Smooth muscle cell (in vitro differentiated cells): ENCODE results near the gene RNF175. TPM values are rescaled to one million over a fixed set of nuclear protein-coding genes. Genes with fewer than 3 reads are reported as not detected.

ENCODE experiments used
- DNase-seq: peaks from one replicate; lab custom pipeline; 2025; ENCODE audit not compliant: unreplicated experiment; lab: John Stamatoyannopoulos, UW
- H2AFZ ChIP-seq: fragments of 200-600 bp; sonication (generic); 2 replicates; pipeline ENCODE4 v1.6.0; 2016; ENCODE audit warnings: antibody characterized with exemption, low read depth, mild to moderate bottlenecking
- H3F3A ChIP-seq: fragments of 200-600 bp; sonication (generic); 2 replicates; pipeline ENCODE4 v1.6.0; 2017; ENCODE audit warnings: antibody characterized with exemption, low read depth
- H3K27ac ChIP-seq: fragments of 200-600 bp; sonication (generic); 2 replicates; pipeline ENCODE4 v1.5.1; 2016; ENCODE audit warnings: low read depth, mild to moderate bottlenecking
- H3K27me3 ChIP-seq: fragments of 200-600 bp; sonication (generic); 2 replicates; pipeline ENCODE4 v1.6.1; 2016; ENCODE audit warnings: low read depth, mild to moderate bottlenecking
- H3K36me3 ChIP-seq: fragments of 200-600 bp; sonication (generic); 2 replicates; pipeline ENCODE4 v1.5.1; 2016; ENCODE audit warnings: low read depth
- H3K4me1 ChIP-seq: fragments of 200-600 bp; sonication (generic); 2 replicates; pipeline ENCODE4 v1.5.1; 2016; ENCODE audit warnings: low read depth
- H3K4me2 ChIP-seq: fragments of 200-600 bp; sonication (generic); 2 replicates; pipeline ENCODE4 v1.6.0; 2016; ENCODE audit warnings: mild to moderate bottlenecking
- H3K4me3 ChIP-seq: fragments of 200-600 bp; sonication (generic); 2 replicates; pipeline ENCODE4 v1.5.1; 2016; ENCODE audit warnings: mild to moderate bottlenecking
- H3K79me2 ChIP-seq: fragments of 200-600 bp; sonication (generic); 2 replicates; pipeline ENCODE4 v1.6.0; 2016; ENCODE audit warnings: low read depth, mild to moderate bottlenecking
- H3K9ac ChIP-seq: fragments of 200-600 bp; sonication (generic); 2 replicates; pipeline ENCODE4 v1.6.0; 2016; ENCODE audit warnings: low read depth
- H3K9me3 ChIP-seq: fragments of 200-600 bp; sonication (generic); replicated peaks from 2 replicates; pipeline ENCODE4 v1.5.1; 2016; ENCODE audit warnings: low read depth
- H4K20me1 ChIP-seq: fragments of 200-600 bp; sonication (generic); 2 replicates; pipeline ENCODE4 v1.6.0; 2016; ENCODE audit warnings: low read depth
- WGBS: methylation state at CpG from one replicate; pipeline ENCODE4 v1.1.7; 2016; ENCODE audit warnings: low lambda C conversion rate; 5-methylcytosine and 5-hydroxymethylcytosine counted together
- polyA plus RNA-seq: library from polyadenylated mRNA; unstranded; fragments of >200 nt; fragmentation: Nextera tagmentation; extraction: Ambion mirVana; gene quantifications from 2 replicates; pipeline ENCODE4 v1.2.1, GENCODE V29; 2016
- total RNA-seq: library from RNA; depleted of rRNA; stranded (reverse); fragments of >200 nt; gene quantifications from 2 replicates; pipeline ENCODE4 v1.2.3, GENCODE V29; 2014
- TF ChIP-seq, protein P1 (sequence below): fragments of 200-600 bp; sonication (generic); IDR thresholded peaks from 2 replicates; pipeline ENCODE4 v1.5.1; 2017; ENCODE audit warnings: borderline replicate concordance, mild to moderate bottlenecking, antibody characterized with exemption; ENCODE audit not compliant: insufficient read depth, poor library complexity, severe bottlenecking

RNF175 gene
- total and polyA plus RNA-seq, 2 experiments from 2014 or later: 0.27 to 0.87 TPM

- no peak for DNase-seq
- Histone ChIP-seq H3K9ac (no peak overlapping the region), H3F3A (no peaks in the 10 kb centered on the region), H2AFZ (no peak overlapping the region), H3K4me2 (no peak overlapping the region), H3K27ac (no peak overlapping the region), H3K9me3 (no peaks in the 10 kb centered on the region), H3K36me3 (no peaks in the 10 kb centered on the region), H3K4me1 (no peaks in the 10 kb centered on the region), H4K20me1 (no peaks in the 10 kb centered on the region), H3K4me3 (no peak overlapping the region), H3K79me2 (no peaks in the 10 kb centered on the region), H3K27me3 (peaks cover 8% of the 10 kb centered on the region)
- WGBS: 85% methylated on average over 3 of the region's 3 CpGs
- TF ChIP-seq, protein P1, sequence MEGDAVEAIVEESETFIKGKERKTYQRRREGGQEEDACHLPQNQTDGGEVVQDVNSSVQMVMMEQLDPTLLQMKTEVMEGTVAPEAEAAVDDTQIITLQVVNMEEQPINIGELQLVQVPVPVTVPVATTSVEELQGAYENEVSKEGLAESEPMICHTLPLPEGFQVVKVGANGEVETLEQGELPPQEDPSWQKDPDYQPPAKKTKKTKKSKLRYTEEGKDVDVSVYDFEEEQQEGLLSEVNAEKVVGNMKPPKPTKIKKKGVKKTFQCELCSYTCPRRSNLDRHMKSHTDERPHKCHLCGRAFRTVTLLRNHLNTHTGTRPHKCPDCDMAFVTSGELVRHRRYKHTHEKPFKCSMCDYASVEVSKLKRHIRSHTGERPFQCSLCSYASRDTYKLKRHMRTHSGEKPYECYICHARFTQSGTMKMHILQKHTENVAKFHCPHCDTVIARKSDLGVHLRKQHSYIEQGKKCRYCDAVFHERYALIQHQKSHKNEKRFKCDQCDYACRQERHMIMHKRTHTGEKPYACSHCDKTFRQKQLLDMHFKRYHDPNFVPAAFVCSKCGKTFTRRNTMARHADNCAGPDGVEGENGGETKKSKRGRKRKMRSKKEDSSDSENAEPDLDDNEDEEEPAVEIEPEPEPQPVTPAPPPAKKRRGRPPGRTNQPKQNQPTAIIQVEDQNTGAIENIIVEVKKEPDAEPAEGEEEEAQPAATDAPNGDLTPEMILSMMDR: no peak
Measured at GRCh38 chr4:153776601-153777000, 16.8 kb upstream of the RNF175 start.

GRCh38 chr4:153773236-153773690 lies 13.4 kb upstream of the RNF175 start:
- H3K4me1 ChIP-seq: no peaks in the 10 kb centered on the region
- no peaks in the 10 kb centered on the region for H3K9me3 ChIP-seq
- H3K27ac ChIP-seq: no peak overlapping the region
- no peaks in the 10 kb centered on the region for H3F3A ChIP-seq
- H2AFZ ChIP-seq: no peak overlapping the region
- 68% methylated on average over 2 of the region's 2 CpGs for WGBS
- no peak overlapping the region for H3K4me2 ChIP-seq
- DNase-seq: no peak
- no peaks in the 10 kb centered on the region for H3K36me3 ChIP-seq
- no peak overlapping the region for H3K4me3 ChIP-seq
- no peaks in the 10 kb centered on the region for H4K20me1 ChIP-seq
- no peaks in the 10 kb centered on the region for H3K79me2 ChIP-seq
- H3K9ac ChIP-seq: no peak overlapping the region
- TF ChIP-seq, protein P1: no peak
- no peaks in the 10 kb centered on the region for H3K27me3 ChIP-seq

- no peak overlapping the region for H3K27ac ChIP-seq
- no peak overlapping the region for H3K4me2 ChIP-seq
- H3K27me3 ChIP-seq: no peaks in the 10 kb centered on the region
- no peaks in the 10 kb centered on the region for H3F3A ChIP-seq
- TF ChIP-seq, protein P1: no peak
- no peak for DNase-seq
- no peak overlapping the region for H3K4me3 ChIP-seq
- H4K20me1 ChIP-seq: no peaks in the 10 kb centered on the region
- no peaks in the 10 kb centered on the region for H3K36me3 ChIP-seq
- H2AFZ ChIP-seq: no peak overlapping the region
- no peaks in the 10 kb centered on the region for H3K79me2 ChIP-seq
- no peak overlapping the region for H3K9ac ChIP-seq
- H3K4me1 ChIP-seq: no peaks in the 10 kb centered on the region
- no peaks in the 10 kb centered on the region for H3K9me3 ChIP-seq
Measured at GRCh38 chr4:153771046-153771445, 11.2 kb upstream of the RNF175 start.

DNA sequence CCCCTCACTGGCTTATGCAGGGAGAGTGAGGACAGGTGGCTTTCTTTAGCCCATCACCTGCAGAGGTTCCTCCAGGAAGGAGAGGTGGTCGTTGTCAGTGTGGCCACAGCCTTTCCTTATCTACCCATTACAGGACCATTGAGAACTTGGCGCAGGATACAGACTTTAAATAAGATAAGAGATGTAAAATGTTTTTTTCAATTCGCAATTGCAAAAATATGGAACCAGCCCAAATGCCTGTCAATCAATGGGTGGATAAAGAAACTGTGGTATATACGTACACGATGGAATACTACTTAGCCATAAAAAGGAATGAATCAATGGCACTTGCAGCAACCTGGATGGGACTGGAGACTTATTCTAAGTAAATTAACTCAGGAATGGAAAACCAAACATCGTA lies 6.9 kb upstream of the RNF175 start:
- Histone ChIP-seq H2AFZ (no peak overlapping the region), H3K4me3 (no peak overlapping the region), H3K79me2 (no peaks in the 10 kb centered on the region), H3K27ac (no peak overlapping the region), H3K27me3 (peaks cover 5% of the 10 kb centered on the region), H4K20me1 (no peaks in the 10 kb centered on the region), H3F3A (no peaks in the 10 kb centered on the region), H3K9me3 (no peaks in the 10 kb centered on the region), H3K4me2 (no peak overlapping the region), H3K9ac (no peak overlapping the region), H3K4me1 (peaks cover 22% of the 10 kb centered on the region), H3K36me3 (no peaks in the 10 kb centered on the region)
- TF ChIP-seq, protein P1: no peak
- WGBS: 94% methylated on average over 6 of the region's 6 CpGs
- no peak for DNase-seq
